ENCODE results near the gene CRYGD.
A peak's percentile ranks its signal among the peaks of the same experiment; 100 is the strongest.

The CRYGD gene

GRCh38 chr2:208083807-208084206 is 40.5 kb downstream of the CRYGD start:
- DNase-seq (ENCODE audit: low spot score): no peak

GRCh38 chr2:208077276-208077675 is 47.0 kb downstream of the CRYGD start:
- DNase-seq (ENCODE audit: low spot score): no peak

GRCh38 chr2:208074610-208075356 is 49.5 kb downstream of the CRYGD start:
- no peak for DNase-seq (ENCODE audit: low spot score)

GRCh38 chr2:208072250-208072892 is 52.0 kb downstream of the CRYGD start:
- DNase-seq (ENCODE audit: low spot score): peak; percentile 78

Data from AG08395 (cell line).